H9 (cell line): ENCODE results near the gene NEDD4L. TPM values are rescaled to one million over a fixed set of nuclear protein-coding genes. Genes with fewer than 3 reads are reported as not detected.

Experiments used
- DNase-seq: peaks from one replicate; pipeline ENCODE4 v3.0.0-alpha.2; 2017
- H2AFZ ChIP-seq: one replicate; pipeline ENCODE4 v1.6.1; 2013; ENCODE audit warnings: mild to moderate bottlenecking, low read length, control low read depth, moderate library complexity
- H2AK5ac ChIP-seq: 2 replicates; pipeline ENCODE4 v1.6.1; 2013; ENCODE audit warnings: low read length, control low read depth, mixed read lengths; ENCODE audit not compliant: insufficient read length
- H2BK120ac ChIP-seq: one replicate; pipeline ENCODE4 v1.6.1; 2013; ENCODE audit warnings: low read depth, mild to moderate bottlenecking, low read length, control low read depth, inconsistent platforms; ENCODE audit not compliant: poor library complexity, severe bottlenecking
- H2BK12ac ChIP-seq: 2 replicates; pipeline ENCODE4 v1.6.1; 2013; ENCODE audit warnings: low read length, control low read depth, mixed read lengths, low read depth; ENCODE audit not compliant: insufficient read length
- H2BK15ac ChIP-seq: 2 replicates; pipeline ENCODE4 v1.6.1; 2013; ENCODE audit warnings: low read depth, low read length, control low read depth
- H2BK20ac ChIP-seq: one replicate; pipeline ENCODE4 v1.6.1; 2013; ENCODE audit warnings: low read depth, mild to moderate bottlenecking, low read length, control low read depth, inconsistent platforms; ENCODE audit not compliant: poor library complexity, severe bottlenecking
- H2BK5ac ChIP-seq: 2 replicates; pipeline ENCODE4 v1.6.1; 2013; ENCODE audit warnings: low read length, control low read depth, mixed read lengths; ENCODE audit not compliant: insufficient read length
- H3K14ac ChIP-seq: 2 replicates; pipeline ENCODE4 v1.6.1; 2013; ENCODE audit warnings: low read length, control low read depth; ENCODE audit not compliant: insufficient read depth
- H3K18ac ChIP-seq: 2 replicates; pipeline ENCODE4 v1.6.1; 2013; ENCODE audit warnings: low read depth, mild to moderate bottlenecking, mixed read lengths, low read length, control low read depth; ENCODE audit not compliant: insufficient read length
- H3K23ac ChIP-seq: 2 replicates; pipeline ENCODE4 v1.6.1; 2013; ENCODE audit warnings: low read length, control low read depth, mixed read lengths, low read depth; ENCODE audit not compliant: insufficient read length
- H3K23me2 ChIP-seq: 2 replicates; pipeline ENCODE4 v1.6.1; 2013; ENCODE audit warnings: low read depth, mild to moderate bottlenecking, mixed read lengths, low read length, control low read depth; ENCODE audit not compliant: insufficient read length, poor library complexity, severe bottlenecking
- H3K27ac ChIP-seq: 2 replicates; pipeline ENCODE4 v1.5.1; 2013; ENCODE audit warnings: low read length, control low read depth, mixed read lengths, low read depth; ENCODE audit not compliant: insufficient read length
- H3K27me3 ChIP-seq: 2 replicates; pipeline ENCODE4 v1.6.1; 2013; ENCODE audit warnings: low read length, control low read depth, inconsistent platforms; ENCODE audit not compliant: insufficient read depth
- H3K4ac ChIP-seq: 2 replicates; pipeline ENCODE4 v1.6.1; 2013; ENCODE audit warnings: low read depth, mild to moderate bottlenecking, control low read depth, inconsistent platforms, low read length, moderate library complexity
- H3K4me1 ChIP-seq: 2 replicates; pipeline ENCODE4 v1.6.1; 2013; ENCODE audit warnings: low read length, control low read depth, inconsistent platforms; ENCODE audit not compliant: insufficient read depth
- H3K4me2 ChIP-seq: 2 replicates; pipeline ENCODE4 v1.6.1; 2013; ENCODE audit warnings: low read length, control low read depth, mixed read lengths; ENCODE audit not compliant: insufficient read length, insufficient read depth
- H3K56ac ChIP-seq: 2 replicates; pipeline ENCODE4 v1.6.1; 2013; ENCODE audit warnings: low read depth, mild to moderate bottlenecking, mixed read lengths, low read length, control low read depth; ENCODE audit not compliant: insufficient read length
- H3K79me1 ChIP-seq: 2 replicates; pipeline ENCODE4 v1.6.1; 2013; ENCODE audit warnings: low read depth, mild to moderate bottlenecking, moderate library complexity, low read length, control low read depth, inconsistent platforms; ENCODE audit not compliant: insufficient read depth, poor library complexity, severe bottlenecking
- H3K79me2 ChIP-seq: 2 replicates; pipeline ENCODE4 v1.6.1; 2013; ENCODE audit warnings: low read length, control low read depth, inconsistent platforms; ENCODE audit not compliant: insufficient read depth
- H3K9ac ChIP-seq: 2 replicates; pipeline ENCODE4 v1.6.1; 2013; ENCODE audit warnings: low read length, control low read depth, mixed read lengths; ENCODE audit not compliant: insufficient read length; ENCODE audit errors: extremely low read depth
- H3K9me3 ChIP-seq: one replicate; pipeline ENCODE4 v1.6.1; 2013; ENCODE audit warnings: low read depth, low read length, inconsistent platforms; ENCODE audit not compliant: control insufficient read depth
- H3T11ph ChIP-seq: one replicate; pipeline ENCODE4 v1.6.1; 2013; ENCODE audit warnings: mild to moderate bottlenecking, low read length, control low read depth, inconsistent platforms
- H4K20me1 ChIP-seq: one replicate; pipeline ENCODE4 v1.6.1; 2013; ENCODE audit not compliant: control insufficient read depth, insufficient read length, insufficient read depth
- H4K5ac ChIP-seq: 2 replicates; pipeline ENCODE4 v1.6.1; 2013; ENCODE audit warnings: low read depth, mild to moderate bottlenecking, mixed read lengths, low read length, control low read depth; ENCODE audit not compliant: insufficient read length
- H4K8ac ChIP-seq: replicated peaks from 2 replicates; pipeline ENCODE4 v1.6.1; 2013; ENCODE audit warnings: low read length, control low read depth, mixed read lengths, low read depth; ENCODE audit not compliant: insufficient read length
- H4K91ac ChIP-seq: 2 replicates; pipeline ENCODE4 v1.6.1; 2013; ENCODE audit warnings: low read depth, mild to moderate bottlenecking, moderate library complexity, mixed read lengths, low read length, control low read depth; ENCODE audit not compliant: insufficient read length
- H3K27ac Mint-ChIP-seq, 3 experiments: 2 replicates in 2 of 3; 3 replicates in 1 of 3; pipeline ENCODE4 v1.8.0; 2020 to 2021; ENCODE audit warnings: mixed read lengths in 3 of 3, mild to moderate bottlenecking in 1 of 3, moderate library complexity in 1 of 3
- H3K27me3 Mint-ChIP-seq: 2 replicates; pipeline ENCODE4 v1.8.0; 2021; ENCODE audit warnings: low read depth, mild to moderate bottlenecking, moderate library complexity, mixed read lengths
- H3K36me3 Mint-ChIP-seq, 3 experiments: 2 replicates in 2 of 3; 3 replicates in 1 of 3; pipeline ENCODE4 v1.8.0; 2020 to 2021; ENCODE audit warnings: low read depth in 3 of 3, mixed read lengths in 3 of 3; ENCODE audit not compliant: insufficient read depth in 1 of 3
- H3K4me1 Mint-ChIP-seq, 2 experiments: 2 replicates each; pipeline ENCODE4 v1.8.0; 2020; ENCODE audit warnings: mixed read lengths in 2 of 2
- H3K4me3 Mint-ChIP-seq, 2 experiments: 2 replicates in 1 of 2; 3 replicates in 1 of 2; pipeline ENCODE4 v1.8.0; 2020 to 2021; ENCODE audit warnings: mild to moderate bottlenecking in 2 of 2, mixed read lengths in 2 of 2, moderate library complexity in 1 of 2
- H3K9me3 Mint-ChIP-seq, 2 experiments: 2 replicates in 1 of 2; 3 replicates in 1 of 2; pipeline ENCODE4 v1.8.0; 2020; ENCODE audit warnings: mild to moderate bottlenecking in 2 of 2, mixed read lengths in 2 of 2, moderate library complexity in 1 of 2
- WGBS: extraction: QIAGEN DNeasy Blood & Tissue Kit; methylation state at CpG from one replicate; pipeline ENCODE4 v1.1.7; 2013; ENCODE audit warnings: missing lambda C conversion rate, low lambda C conversion rate, mixed read lengths; ENCODE audit not compliant: insufficient read length; ENCODE audit errors: extremely low coverage; 5-methylcytosine and 5-hydroxymethylcytosine counted together
- total RNA-seq: library from RNA; stranded (reverse); gene quantifications from 2 replicates; pipeline ENCODE4 v1.2.1, GENCODE V29; 2021
- TF ChIP-seq, protein P1 (sequence below): fragments of 200-600 bp; sonication (generic); conservative IDR thresholded peaks from 3 replicates; pipeline ENCODE4 v1.8.0; 2021; ENCODE audit warnings: antibody characterized with exemption, mild to moderate bottlenecking

The NEDD4L gene
- total RNA-seq, 1 experiment from 2014 or later: 76.3 TPM

DNA sequence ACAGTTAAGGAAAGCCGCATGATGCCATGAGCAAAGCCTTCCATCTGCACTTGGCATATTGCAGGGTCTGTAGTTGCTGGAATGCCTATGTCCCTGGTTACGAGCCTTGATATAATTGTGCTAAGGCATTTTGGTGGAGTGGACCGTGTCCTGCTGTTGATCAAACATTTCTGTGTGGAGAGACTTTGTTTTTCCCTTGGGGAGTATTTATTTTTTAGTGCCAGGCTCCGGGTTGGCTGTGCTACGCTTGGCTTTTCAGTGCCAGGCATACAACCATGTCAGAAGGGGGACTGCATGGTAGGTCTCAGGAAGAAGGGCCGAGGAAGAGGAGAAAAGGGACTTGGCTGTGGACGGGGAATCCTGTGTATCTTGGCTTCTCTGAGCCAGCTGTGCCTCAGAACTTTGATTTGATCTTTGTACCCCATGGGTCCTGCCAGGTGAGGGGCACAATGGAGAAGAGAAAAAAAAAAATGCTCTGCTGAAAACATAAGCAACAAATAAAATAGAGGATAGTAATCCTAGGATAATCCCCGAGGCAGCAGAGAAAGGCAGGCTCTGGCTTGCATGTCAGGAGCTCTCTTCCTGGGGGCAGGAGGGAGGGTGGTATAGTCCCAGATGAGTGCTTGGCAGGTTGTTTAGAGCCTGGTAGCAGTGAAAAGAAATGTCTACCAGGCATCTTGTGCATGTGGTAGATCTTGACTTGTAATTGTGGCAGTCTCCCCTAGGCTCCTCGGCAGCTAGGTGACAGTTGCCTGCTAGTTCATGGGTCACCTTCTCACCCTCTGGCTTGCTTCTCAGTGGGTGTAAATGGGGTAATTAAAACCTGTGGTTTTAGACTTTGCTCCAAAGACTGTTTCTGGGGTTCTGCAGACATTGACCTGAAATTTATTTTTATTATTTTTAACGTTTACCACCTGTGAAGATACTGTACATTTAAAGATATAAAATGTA is 233.0 kb downstream of the NEDD4L start:
- H3K23me2 ChIP-seq: no peaks in the 10 kb centered on the region
- peak overlapping the region; percentile 15; the same call in 1 of the 2 replicates for H3K14ac ChIP-seq
- Mint-ChIP-seq H3K27ac (peak overlapping the region; percentile 16 to 89 (median 55); a peak in 5 of 7 replicates), H3K36me3 (peaks cover 0 to 2% (median 0%) of the 10 kb centered on the region in 3 experiments; a peak in 1 of 7 replicates), H3K27me3 (no peaks in the 10 kb centered on the region), H3K4me1 (peaks cover 18 to 25% of the 10 kb centered on the region in 2 experiments), H3K4me3 (no peak overlapping the region), H3K9me3 (no peaks in the 10 kb centered on the region; a peak in 1 of 5 replicates)
- DNase-seq: no peak
- H2BK12ac ChIP-seq: no peak overlapping the region
- TF ChIP-seq, protein P1, sequence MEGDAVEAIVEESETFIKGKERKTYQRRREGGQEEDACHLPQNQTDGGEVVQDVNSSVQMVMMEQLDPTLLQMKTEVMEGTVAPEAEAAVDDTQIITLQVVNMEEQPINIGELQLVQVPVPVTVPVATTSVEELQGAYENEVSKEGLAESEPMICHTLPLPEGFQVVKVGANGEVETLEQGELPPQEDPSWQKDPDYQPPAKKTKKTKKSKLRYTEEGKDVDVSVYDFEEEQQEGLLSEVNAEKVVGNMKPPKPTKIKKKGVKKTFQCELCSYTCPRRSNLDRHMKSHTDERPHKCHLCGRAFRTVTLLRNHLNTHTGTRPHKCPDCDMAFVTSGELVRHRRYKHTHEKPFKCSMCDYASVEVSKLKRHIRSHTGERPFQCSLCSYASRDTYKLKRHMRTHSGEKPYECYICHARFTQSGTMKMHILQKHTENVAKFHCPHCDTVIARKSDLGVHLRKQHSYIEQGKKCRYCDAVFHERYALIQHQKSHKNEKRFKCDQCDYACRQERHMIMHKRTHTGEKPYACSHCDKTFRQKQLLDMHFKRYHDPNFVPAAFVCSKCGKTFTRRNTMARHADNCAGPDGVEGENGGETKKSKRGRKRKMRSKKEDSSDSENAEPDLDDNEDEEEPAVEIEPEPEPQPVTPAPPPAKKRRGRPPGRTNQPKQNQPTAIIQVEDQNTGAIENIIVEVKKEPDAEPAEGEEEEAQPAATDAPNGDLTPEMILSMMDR: no peak
- H3K9ac ChIP-seq: no peak overlapping the region
- no peak overlapping the region for H3K27ac ChIP-seq
- no peak overlapping the region for H3K23ac ChIP-seq
- no peak overlapping the region for H3K18ac ChIP-seq
- H4K20me1 ChIP-seq: no peaks in the 10 kb centered on the region
- no peak overlapping the region for H3K56ac ChIP-seq
- no peak overlapping the region for H4K8ac ChIP-seq
- H3T11ph ChIP-seq: no peak overlapping the region
- H2AK5ac ChIP-seq: no peak overlapping the region
- no peak overlapping the region for H2BK120ac ChIP-seq
- H2BK15ac ChIP-seq: no peak overlapping the region
- no CpG with 5 or more reads among the region's 10 CpGs for WGBS
- no peaks in the 10 kb centered on the region for H3K27me3 ChIP-seq
- no peak overlapping the region for H2AFZ ChIP-seq
- H4K5ac ChIP-seq: no peak overlapping the region
- no peaks in the 10 kb centered on the region for H3K9me3 ChIP-seq
- no peak overlapping the region for H3K4me2 ChIP-seq
- H2BK5ac ChIP-seq: no peak overlapping the region
- H4K91ac ChIP-seq: no peak overlapping the region
- no peak overlapping the region for H2BK20ac ChIP-seq
- no peak overlapping the region for H3K4ac ChIP-seq
- H3K79me1 ChIP-seq: peaks cover 7% of the 10 kb centered on the region
- H3K79me2 ChIP-seq: no peaks in the 10 kb centered on the region; the same call in 1 of the 2 replicates
- peaks cover 6% of the 10 kb centered on the region for H3K4me1 ChIP-seq
